Epithelial cell of prostate (primary cell): ENCODE results near the gene GPR12.
"Not testable (repeated sequence)": the region's sequence is repeated elsewhere in the genome, so short reads cannot be mapped to it uniquely, and the experiment has no call there.

Experiments used
- DNase-seq: peaks from one replicate; pipeline ENCODE4 v3.0.0-alpha.2; 2011; ENCODE audit warnings: low read depth, low spot score
- H3K27ac ChIP-seq: fragments of 450-650 bp; 2 replicates; pipeline ENCODE4 v1.5.1; 2017; ENCODE audit warnings: mild to moderate bottlenecking

The GPR12 gene

GRCh38 chr13:26749905-26750304 is 10.7 kb downstream of the GPR12 start:
- no peak for DNase-seq

GRCh38 chr13:26749285-26749684 is 11.3 kb downstream of the GPR12 start:
- no peak overlapping the region for H3K27ac ChIP-seq
- no peak for DNase-seq

More at GRCh38 chr13:26749905-26750304, 10.7 kb downstream of the GPR12 start:
- H3K27ac ChIP-seq: no peak overlapping the region

- no peak overlapping the region for H3K27ac ChIP-seq
- no peak for DNase-seq
Measured at GRCh38 chr13:26747706-26748105, 12.9 kb downstream of the GPR12 start.

GRCh38 chr13:26743971-26744370 is 16.6 kb downstream of the GPR12 start:
- H3K27ac ChIP-seq: no peak overlapping the region
- no peak for DNase-seq

- no peak overlapping the region for H3K27ac ChIP-seq
- no peak for DNase-seq
Measured at GRCh38 chr13:26742691-26743358, 17.8 kb downstream of the GPR12 start.

- no peak for DNase-seq
- no peak overlapping the region for H3K27ac ChIP-seq
Measured at GRCh38 chr13:26735677-26736076, 24.9 kb downstream of the GPR12 start.

GRCh38 chr13:26727633-26728032 is 33.0 kb downstream of the GPR12 start:
- no peak overlapping the region for H3K27ac ChIP-seq
- peak; percentile 55 for DNase-seq

- no peak overlapping the region for H3K27ac ChIP-seq
- DNase-seq: no peak
Measured at GRCh38 chr13:26727122-26727521, 33.5 kb downstream of the GPR12 start.

GRCh38 chr13:26726684-26727083 is 33.9 kb downstream of the GPR12 start:
- H3K27ac ChIP-seq: no peak overlapping the region
- no peak for DNase-seq

GRCh38 chr13:26723620-26724019 is 37.0 kb downstream of the GPR12 start:
- DNase-seq, H3K27ac ChIP-seq: not testable (repeated sequence)

GRCh38 chr13:26722321-26722720 is 38.3 kb downstream of the GPR12 start:
- H3K27ac ChIP-seq: no peak overlapping the region
- DNase-seq: no peak

GRCh38 chr13:26721251-26722121 is 39.1 kb downstream of the GPR12 start:
- no peak overlapping the region for H3K27ac ChIP-seq
- no peak for DNase-seq

- DNase-seq: no peak
- no peak overlapping the region for H3K27ac ChIP-seq
Measured at GRCh38 chr13:26719356-26719945, 41.1 kb downstream of the GPR12 start.

- no peak for DNase-seq
- no peak overlapping the region for H3K27ac ChIP-seq
Measured at GRCh38 chr13:26718872-26719271, 41.7 kb downstream of the GPR12 start.

- no peak for DNase-seq
- no peak overlapping the region for H3K27ac ChIP-seq
Measured at GRCh38 chr13:26718146-26718545, 42.4 kb downstream of the GPR12 start.

- H3K27ac ChIP-seq: no peak overlapping the region
- DNase-seq: no peak
Measured at GRCh38 chr13:26716984-26717383, 43.6 kb downstream of the GPR12 start.

GRCh38 chr13:26713341-26713740 is 47.2 kb downstream of the GPR12 start:
- no peak overlapping the region for H3K27ac ChIP-seq

GRCh38 chr13:26711211-26711610 is 49.4 kb downstream of the GPR12 start:
- no peak overlapping the region for H3K27ac ChIP-seq
- DNase-seq: no peak

More at GRCh38 chr13:26713341-26713740, 47.2 kb downstream of the GPR12 start:
- DNase-seq: no peak

- no peak for DNase-seq
- no peak overlapping the region for H3K27ac ChIP-seq
Measured at GRCh38 chr13:26710166-26710565, 50.4 kb downstream of the GPR12 start.

GRCh38 chr13:26709461-26709860 is 51.1 kb downstream of the GPR12 start:
- DNase-seq: no peak
- no peak overlapping the region for H3K27ac ChIP-seq

GRCh38 chr13:26708007-26708297 is 52.6 kb downstream of the GPR12 start:
- DNase-seq: no peak
- H3K27ac ChIP-seq: no peak overlapping the region
